GM23338 (cell line): ENCODE results near the gene MEGF6. TPM values are rescaled to one million over a fixed set of nuclear protein-coding genes. Genes with fewer than 3 reads are reported as not detected.

ENCODE experiments used
- ATAC-seq: fragments of 200-7000 bp; cut with Tn5 transposase; 3 replicates; pipeline ENCODE4 v1.9.1; 2020
- DNase-seq: peaks from one replicate; pipeline ENCODE4 v3.0.0-alpha.2; 2015; ENCODE audit warnings: low spot score
- H2AFZ ChIP-seq: fragments of 200-600 bp; sonication (generic); 2 replicates; pipeline ENCODE4 v1.8.0; 2016; ENCODE audit warnings: antibody characterized with exemption, mild to moderate bottlenecking, moderate library complexity
- H3F3A ChIP-seq: fragments of 200-600 bp; sonication (generic); replicated peaks from 2 replicates; pipeline ENCODE4 v1.8.0; 2017; ENCODE audit warnings: antibody characterized with exemption, mixed run types, low read depth
- H3K27ac ChIP-seq: fragments of 200-600 bp; sonication (generic); 2 replicates; pipeline ENCODE4 v1.6.1; 2016; ENCODE audit warnings: low read depth
- H3K27me3 ChIP-seq: fragments of 200-600 bp; sonication (generic); 2 replicates; pipeline ENCODE4 v1.8.0; 2016; ENCODE audit warnings: mild to moderate bottlenecking, mixed run types, moderate library complexity; ENCODE audit not compliant: insufficient read depth
- H3K36me3 ChIP-seq: fragments of 200-600 bp; sonication (generic); 2 replicates; pipeline ENCODE4 v1.8.0; 2016; ENCODE audit warnings: mild to moderate bottlenecking; ENCODE audit not compliant: insufficient read depth
- H3K4me1 ChIP-seq: fragments of 200-600 bp; sonication (generic); 2 replicates; pipeline ENCODE4 v1.8.0; 2016; ENCODE audit warnings: mild to moderate bottlenecking, moderate library complexity; ENCODE audit not compliant: insufficient read depth
- H3K4me2 ChIP-seq: fragments of 200-600 bp; sonication (generic); 2 replicates; pipeline ENCODE4 v1.7.1; 2017; ENCODE audit warnings: mixed run types
- H3K4me3 ChIP-seq: fragments of 200-600 bp; sonication (generic); 2 replicates; pipeline ENCODE4 v1.6.1; 2016; ENCODE audit warnings: mixed run types
- H3K79me2 ChIP-seq: fragments of 200-600 bp; sonication (generic); replicated peaks from 2 replicates; pipeline ENCODE4 v1.8.0; 2017; ENCODE audit warnings: mild to moderate bottlenecking; ENCODE audit not compliant: insufficient read depth
- H3K9me2 ChIP-seq: fragments of 200-600 bp; sonication (generic); 2 replicates; pipeline ENCODE4 v1.8.0; 2017; ENCODE audit not compliant: insufficient read depth
- H4K20me1 ChIP-seq: fragments of 200-600 bp; sonication (generic); replicated peaks from 2 replicates; pipeline ENCODE4 v1.8.0; 2017; ENCODE audit warnings: mild to moderate bottlenecking; ENCODE audit not compliant: insufficient read depth
- H3K27ac Mint-ChIP-seq: 2 replicates; pipeline ENCODE4 v1.8.0; 2020; ENCODE audit warnings: inconsistent platforms, mild to moderate bottlenecking, moderate library complexity, mixed read lengths
- H3K27me3 Mint-ChIP-seq: 3 replicates; pipeline ENCODE4 v1.8.0; 2022; ENCODE audit warnings: low read depth, mild to moderate bottlenecking, moderate library complexity, mixed read lengths, inconsistent platforms; ENCODE audit not compliant: insufficient read depth, poor library complexity
- H3K36me3 Mint-ChIP-seq: 3 replicates; pipeline ENCODE4 v1.8.0; 2021; ENCODE audit warnings: low read depth, mild to moderate bottlenecking, inconsistent platforms, moderate library complexity, mixed read lengths
- H3K4me1 Mint-ChIP-seq: 3 replicates; pipeline ENCODE4 v1.8.0; 2020; ENCODE audit warnings: mild to moderate bottlenecking, inconsistent platforms, mixed read lengths
- H3K4me3 Mint-ChIP-seq: 3 replicates; pipeline ENCODE4 v1.8.0; 2021; ENCODE audit warnings: moderate library complexity, mild to moderate bottlenecking, inconsistent platforms, mixed read lengths
- H3K9me3 Mint-ChIP-seq: 3 replicates; pipeline ENCODE4 v1.8.0; 2020; ENCODE audit warnings: moderate library complexity, mild to moderate bottlenecking, inconsistent platforms, mixed read lengths
- CTCF ChIP-seq, 2 experiments: fragments of 200-600 bp in 1 of 2; sonication (generic) in 1 of 2; conservative IDR thresholded peaks; 2 replicates each; pipeline versions ENCODE4 v1.5.1 to v1.6.1; 2016 to 2017; ENCODE audit warnings: antibody characterized with exemption in 2 of 2, low read depth in 2 of 2, mild to moderate bottlenecking in 2 of 2, moderate library complexity in 1 of 2
- ETS1 ChIP-seq: IDR thresholded peaks from 2 replicates; pipeline ENCODE4 v1.6.1; 2016; ENCODE audit warnings: antibody characterized with exemption
- EZH2 ChIP-seq: fragments of 200-600 bp; sonication (generic); IDR thresholded peaks from one replicate; pipeline ENCODE4 v1.8.0; 2017; ENCODE audit warnings: antibody characterized with exemption, mild to moderate bottlenecking, low read depth; ENCODE audit not compliant: unreplicated experiment
- EZH2phosphoT487 ChIP-seq: fragments of 200-600 bp; sonication (generic); IDR thresholded peaks from one replicate; pipeline ENCODE4 v1.8.1; 2018; ENCODE audit warnings: antibody characterized with exemption; ENCODE audit not compliant: unreplicated experiment
- JUNB ChIP-seq: IDR thresholded peaks from one replicate; pipeline ENCODE4 v1.6.1; 2016; ENCODE audit warnings: antibody characterized with exemption; ENCODE audit not compliant: unreplicated experiment
- NANOG ChIP-seq: IDR thresholded peaks from 2 replicates; pipeline ENCODE4 v1.6.1; 2016; ENCODE audit warnings: antibody characterized with exemption, borderline replicate concordance
- REST ChIP-seq: IDR thresholded peaks from one replicate; pipeline ENCODE4 v1.6.1; 2018; ENCODE audit warnings: antibody characterized with exemption; ENCODE audit not compliant: unreplicated experiment
- STAT1 ChIP-seq: IDR thresholded peaks from one replicate; pipeline ENCODE4 v1.6.1; 2016; ENCODE audit warnings: antibody characterized with exemption; ENCODE audit not compliant: unreplicated experiment
- ZNF114 ChIP-seq: fragments of 250-450 bp; sonication (Bioruptor Pico); IDR thresholded peaks from 2 replicates; pipeline ENCODE4 v1.5.0; 2020; ENCODE audit warnings: mild to moderate bottlenecking, moderate library complexity
- ZNF331 ChIP-seq: fragments of 250-450 bp; sonication (Bioruptor Pico); IDR thresholded peaks from 2 replicates; pipeline ENCODE4 v1.5.0; 2020; ENCODE audit warnings: low read depth, mild to moderate bottlenecking, moderate library complexity
- polyA plus RNA-seq: library from polyadenylated mRNA; unstranded; fragments of >200 nt; fragmentation: Nextera tagmentation; extraction: Ambion mirVana; gene quantifications from 2 replicates; pipeline ENCODE4 v1.2.1, GENCODE V29; 2016
- total RNA-seq: library from RNA; depleted of rRNA; stranded (reverse); fragments of >200 nt; shearing (Covaris generic); gene quantifications from 2 replicates; pipeline ENCODE4 v1.2.3, GENCODE V29; 2014

Gene MEGF6
- total and polyA plus RNA-seq, 2 experiments from 2014 or later, result 4.0 to 21.4 TPM

GRCh38 chr1:3548895-3549294 is 62.4 kb downstream of the MEGF6 start:
- ATAC-seq (no peak), DNase-seq (no peak)
- Histone ChIP-seq H3K4me2 (no peak overlapping the region), H3K27me3 (no peaks in the 10 kb centered on the region), H2AFZ (no peak overlapping the region), H3K4me3 (no peak overlapping the region), H3K79me2 (no peaks in the 10 kb centered on the region), H3K27ac (no peak overlapping the region), H3K4me1 (no peaks in the 10 kb centered on the region), H3K9me2 (no peaks in the 10 kb centered on the region), H3K36me3 (no peaks in the 10 kb centered on the region), H4K20me1 (no peaks in the 10 kb centered on the region), H3F3A (no peaks in the 10 kb centered on the region)
- Mint-ChIP-seq H3K27me3 (no peaks in the 10 kb centered on the region), H3K27ac (no peak overlapping the region), H3K4me1 (peaks cover 13% of the 10 kb centered on the region), H3K4me3 (no peak overlapping the region), H3K9me3 (no peaks in the 10 kb centered on the region), H3K36me3 (no peaks in the 10 kb centered on the region)
- TF ChIP-seq ZNF331 (CRISPR knock-in tag) (no peak), NANOG (no peak), CTCF (conservative IDR thresholded peaks at IDR 0.05; ENCODE audit: low read depth in 2 of 2) (no peak), EZH2phosphoT487 (no peak), ETS1 (no peak), ZNF114 (CRISPR knock-in tag) (no peak), REST (no peak)

GRCh38 chr1:3548156-3548893 is 63.0 kb downstream of the MEGF6 start:
- Histone ChIP-seq H2AFZ (no peak overlapping the region), H3K4me2 (no peak overlapping the region), H3K27me3 (no peaks in the 10 kb centered on the region), H3K4me3 (no peak overlapping the region), H3K4me1 (no peaks in the 10 kb centered on the region), H3K79me2 (no peaks in the 10 kb centered on the region), H3F3A (no peaks in the 10 kb centered on the region), H3K36me3 (no peaks in the 10 kb centered on the region), H3K27ac (0 out of 2 replicates have a peak overlapping the region, but pooled peaks have one; percentile 14), H3K9me2 (no peaks in the 10 kb centered on the region), H4K20me1 (no peaks in the 10 kb centered on the region)
- ATAC-seq, result no peak
- Mint-ChIP-seq H3K9me3 (no peaks in the 10 kb centered on the region), H3K36me3 (no peaks in the 10 kb centered on the region), H3K4me1 (peaks cover 16% of the 10 kb centered on the region), H3K4me3 (no peak overlapping the region), H3K27ac (no peak overlapping the region), H3K27me3 (no peaks in the 10 kb centered on the region)
- no peak for DNase-seq
- TF ChIP-seq STAT1, result no peak
- TF ChIP-seq JUNB, result no peak
- TF ChIP-seq EZH2, result no peak
- no peak for TF ChIP-seq REST
- TF ChIP-seq ZNF331 (CRISPR knock-in tag), result no peak
- TF ChIP-seq CTCF (conservative IDR thresholded peaks at IDR 0.05; ENCODE audit: low read depth in 2 of 2), result no peak
